ENCODE measurements around the gene ICAM1. TPM values are rescaled to one million over a fixed set of nuclear protein-coding genes. Genes with fewer than 3 reads are reported as not detected.

The ICAM1 gene
- 245 TPM for total RNA-seq
- long read RNA-seq, transcript ICAM1-201 (7 exons, 3,252 nt) = major isoform, 538 of 824 reads
- long read RNA-seq, partial matches to known transcripts = 262 of 824 reads
- long read RNA-seq, other reads (novel, unspliced or antisense) = 24 of 824 reads

GRCh38 chr19:10270616-10271394, at the start of gene ICAM1:
TSS of gene ICAM1 (plus strand) at chr19:10271120. CDS start at chr19:10271160, 40 bp downstream.
- TF ChIP-seq CTCF (IDR thresholded peaks at IDR 0.05) = no peak
- DNase-seq (peak; percentile 95), ATAC-seq (peak; percentile 81)
- no peaks in the 10 kb centered on the region for H3K27me3 ChIP-seq
- H3K9me3 ChIP-seq = no peaks in the 10 kb centered on the region
- H3K27ac ChIP-seq = peak within 1 kb of the TSS; percentile 95
- peak within 1 kb of the TSS; percentile 80 for H3K4me3 ChIP-seq
- peaks cover 20% of the 10 kb centered on the region for H3K36me3 ChIP-seq
- intact Hi-C loops (cut with DNase I) = no loop called here
- H3K4me1 ChIP-seq = peaks cover 18% of the 10 kb centered on the region

- no peak for TF ChIP-seq CTCF (IDR thresholded peaks at IDR 0.05)
- H3K36me3 ChIP-seq = peaks cover 13% of the 10 kb centered on the region
- no peak overlapping the region for H3K4me3 ChIP-seq
- peak; percentile 7 for ATAC-seq
- DNase-seq = no peak
- peaks cover 10% of the 10 kb centered on the region for H3K4me1 ChIP-seq
- H3K9me3 ChIP-seq = no peaks in the 10 kb centered on the region
- intact Hi-C loops (cut with DNase I) = no loop called here
- H3K27me3 ChIP-seq = no peaks in the 10 kb centered on the region
- H3K27ac ChIP-seq = no peak overlapping the region
These were observed 48.6 kb upstream of the ICAM1 start for GRCh38 chr19:10222201-10222890.

- Histone ChIP-seq H3K27me3 (no peaks in the 10 kb centered on the region), H3K9me3 (no peaks in the 10 kb centered on the region)
- ATAC-seq = no peak
These were observed 47.3 kb upstream of the ICAM1 start for GRCh38 chr19:10223488-10224213.

GRCh38 chr19:10224337-10224736, 46.6 kb upstream of the ICAM1 start:
- H3K36me3 ChIP-seq = peaks cover 13% of the 10 kb centered on the region
- no peak for DNase-seq

More at GRCh38 chr19:10223488-10224213, 47.3 kb upstream of the ICAM1 start:
- DNase-seq = no peak
- Histone ChIP-seq H3K27ac (no peak overlapping the region), H3K4me3 (no peak overlapping the region), H3K4me1 (peaks cover 19% of the 10 kb centered on the region), H3K36me3 (peaks cover 13% of the 10 kb centered on the region)
- TF ChIP-seq CTCF (IDR thresholded peaks at IDR 0.05) = no peak
- intact Hi-C loops (cut with DNase I) = no loop called here

More at GRCh38 chr19:10224337-10224736, 46.6 kb upstream of the ICAM1 start:
- Histone ChIP-seq H3K9me3 (no peaks in the 10 kb centered on the region), H3K4me1 (peaks cover 24% of the 10 kb centered on the region), H3K27ac (no peak overlapping the region), H3K4me3 (no peak overlapping the region), H3K27me3 (no peaks in the 10 kb centered on the region)
- no peak for TF ChIP-seq CTCF (IDR thresholded peaks at IDR 0.05)
- no peak for ATAC-seq
- intact Hi-C loops (cut with DNase I) = no loop called here
